ENCODE data around the gene MTM1. TPM values are rescaled to one million over a fixed set of nuclear protein-coding genes. Genes with fewer than 3 reads are reported as not detected.

MTM1 gene
- polyA plus RNA-seq, 3 donors, result 6.5 to 23.4 (median 17.0) TPM

DNA sequence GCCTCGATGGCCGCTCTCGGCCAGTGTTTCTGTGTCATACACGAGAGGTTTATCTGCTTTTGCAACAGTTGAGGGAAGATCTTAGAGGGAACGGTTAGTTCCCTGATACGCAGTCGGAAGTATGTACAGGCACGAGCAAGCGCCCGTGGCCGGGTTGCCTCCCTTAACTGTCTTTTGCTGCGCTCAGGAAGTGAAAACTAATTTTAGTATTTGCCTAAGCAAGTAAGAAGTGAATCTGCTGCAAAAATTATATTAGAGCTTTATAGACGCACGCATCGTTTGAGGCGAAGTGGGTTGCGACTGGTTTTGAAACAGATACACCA lies 695 bp downstream of the MTM1 start:
- H3K27ac ChIP-seq (ENCODE audit: low read depth in 1 of 2, low read length in 2 of 2), result peak overlapping the region; percentile 78
- H3K4me2 ChIP-seq (replicated peaks; ENCODE audit: extremely low read depth, low read length, poor library complexity, severe bottlenecking), result peak overlapping the region; percentile 63
- Mint-ChIP-seq H3K27me3 (ENCODE audit: low read depth in 3 of 3) (peaks cover 0 to 15% (median 0%) of the 10 kb centered on the region in 3 donors), H3K36me3 (no peaks in the 10 kb centered on the region), H3K4me3 (peak overlapping the region; percentile 78 to 86), H3K27ac (peak overlapping the region; percentile 79 to 91 (median 88)), H3K9me3 (peaks cover 0 to 3% (median 0%) of the 10 kb centered on the region in 7 donors), H3K4me1 (peaks cover 48% of the 10 kb centered on the region)
- H3K9ac ChIP-seq (ENCODE audit: insufficient read depth, low read length, poor library complexity, severe bottlenecking), result peak overlapping the region; percentile 82
- TF ChIP-seq, protein P1, sequence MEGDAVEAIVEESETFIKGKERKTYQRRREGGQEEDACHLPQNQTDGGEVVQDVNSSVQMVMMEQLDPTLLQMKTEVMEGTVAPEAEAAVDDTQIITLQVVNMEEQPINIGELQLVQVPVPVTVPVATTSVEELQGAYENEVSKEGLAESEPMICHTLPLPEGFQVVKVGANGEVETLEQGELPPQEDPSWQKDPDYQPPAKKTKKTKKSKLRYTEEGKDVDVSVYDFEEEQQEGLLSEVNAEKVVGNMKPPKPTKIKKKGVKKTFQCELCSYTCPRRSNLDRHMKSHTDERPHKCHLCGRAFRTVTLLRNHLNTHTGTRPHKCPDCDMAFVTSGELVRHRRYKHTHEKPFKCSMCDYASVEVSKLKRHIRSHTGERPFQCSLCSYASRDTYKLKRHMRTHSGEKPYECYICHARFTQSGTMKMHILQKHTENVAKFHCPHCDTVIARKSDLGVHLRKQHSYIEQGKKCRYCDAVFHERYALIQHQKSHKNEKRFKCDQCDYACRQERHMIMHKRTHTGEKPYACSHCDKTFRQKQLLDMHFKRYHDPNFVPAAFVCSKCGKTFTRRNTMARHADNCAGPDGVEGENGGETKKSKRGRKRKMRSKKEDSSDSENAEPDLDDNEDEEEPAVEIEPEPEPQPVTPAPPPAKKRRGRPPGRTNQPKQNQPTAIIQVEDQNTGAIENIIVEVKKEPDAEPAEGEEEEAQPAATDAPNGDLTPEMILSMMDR (IDR thresholded peaks at IDR 0.05), result no peak
- DNase-seq, result peak; percentile 60 to 66 (median 65)
- no peaks in the 10 kb centered on the region for H3K36me3 ChIP-seq (replicated peaks in 1 of 2; ENCODE audit: control insufficient read depth in 1 of 2, insufficient read depth in 2 of 2, low read length in 2 of 2)
- peaks cover 48% of the 10 kb centered on the region for H3K79me2 ChIP-seq (ENCODE audit: insufficient read depth, low read length)
- no peaks in the 10 kb centered on the region for H3K27me3 ChIP-seq (ENCODE audit: control insufficient read depth in 2 of 2, insufficient read depth in 2 of 2, low read length in 2 of 2)
- peaks cover 8% of the 10 kb centered on the region for H4K20me1 ChIP-seq (ENCODE audit: insufficient read depth, low read length)
- peak overlapping the region; percentile 31 for H2AFZ ChIP-seq (ENCODE audit: insufficient read depth, low read depth, low read length, poor library complexity, severe bottlenecking)
- H3K4me1 ChIP-seq (ENCODE audit: control insufficient read depth in 1 of 2, insufficient read depth in 2 of 2, low read length in 2 of 2), result peaks cover 45% of the 10 kb centered on the region in 2 donors
- no CpG with 5 or more reads among the region's 17 CpGs for WGBS (ENCODE audit: insufficient coverage)
- no peaks in the 10 kb centered on the region for H3K9me3 ChIP-seq (replicated peaks in 1 of 2; ENCODE audit: control insufficient read depth in 1 of 2, insufficient read depth in 1 of 2, low read length in 2 of 2)
- peak overlapping the region; percentile 61 to 78 (median 68) for H3K4me3 ChIP-seq (replicated peaks in 1 of 3; ENCODE audit: low read depth in 2 of 3, low read length in 3 of 3)
- intact Hi-C loops (cut with micrococcal nuclease), result loop anchor here in 1 of 2 donors (5.0 kb wide), 1 partner anchor 207 kb away; the partner anchor contains the start of gene MAMLD1

GRCh38 chrX:150570512-150570911 lies 2.1 kb downstream of the MTM1 start:
- Histone ChIP-seq H3K4me1 (ENCODE audit: control insufficient read depth in 1 of 2, insufficient read depth in 2 of 2, low read length in 2 of 2) (peaks cover 57 to 59% of the 10 kb centered on the region in 2 donors), H3K4me2 (replicated peaks; ENCODE audit: extremely low read depth, low read length, poor library complexity, severe bottlenecking) (peak overlapping the region; percentile 63), H4K20me1 (ENCODE audit: insufficient read depth, low read length) (peaks cover 12% of the 10 kb centered on the region), H3K79me2 (ENCODE audit: insufficient read depth, low read length) (peaks cover 60% of the 10 kb centered on the region), H3K27me3 (ENCODE audit: control insufficient read depth in 2 of 2, insufficient read depth in 2 of 2, low read length in 2 of 2) (no peaks in the 10 kb centered on the region), H3K36me3 (replicated peaks in 1 of 2; ENCODE audit: control insufficient read depth in 1 of 2, insufficient read depth in 2 of 2, low read length in 2 of 2) (no peaks in the 10 kb centered on the region), H2AFZ (ENCODE audit: insufficient read depth, low read depth, low read length, poor library complexity, severe bottlenecking) (no peak overlapping the region), H3K4me3 (replicated peaks in 1 of 3; ENCODE audit: low read depth in 2 of 3, low read length in 3 of 3) (peak overlapping the region; percentile 16 to 78 (median 21)), H3K9me3 (replicated peaks in 1 of 2; ENCODE audit: control insufficient read depth in 1 of 2, insufficient read depth in 1 of 2, low read length in 2 of 2) (no peaks in the 10 kb centered on the region), H3K9ac (ENCODE audit: insufficient read depth, low read length, poor library complexity, severe bottlenecking) (no peak overlapping the region), H3K27ac (ENCODE audit: low read depth in 1 of 2, low read length in 2 of 2) (peak overlapping the region in 1 of 2 donors; percentile 78)
- Mint-ChIP-seq H3K4me1 (peaks cover 62% of the 10 kb centered on the region), H3K4me3 (peak overlapping the region; percentile 12 to 71), H3K9me3 (peaks cover 0 to 3% (median 0%) of the 10 kb centered on the region in 7 donors), H3K27me3 (ENCODE audit: low read depth in 3 of 3) (peaks cover 0 to 17% (median 0%) of the 10 kb centered on the region in 3 donors), H3K27ac (peak overlapping the region; percentile 50 to 91 (median 80)), H3K36me3 (no peaks in the 10 kb centered on the region)
- DNase-seq, result peak in 1 of 3 donors; percentile 11
- intact Hi-C loops (cut with micrococcal nuclease), result loop anchor here in 1 of 2 donors (10.0 kb wide), 1 partner anchor 606 kb away; no protein-coding TSS in a partner anchor
- TF ChIP-seq, protein P1 (IDR thresholded peaks at IDR 0.05), result no peak
- no CpG with 5 or more reads among the region's 3 CpGs for WGBS (ENCODE audit: insufficient coverage)

Measured in CD14-positive monocyte (primary cell).